GM12873 (cell line): ENCODE data around the gene SSR4.

ENCODE experiments used
- CTCF ChIP-seq: IDR thresholded peaks from 2 replicates; pipeline ENCODE4 v1.5.1; 2012; ENCODE audit warnings: low read depth, mild to moderate bottlenecking, moderate library complexity, low read length, control low read depth; ENCODE audit not compliant: insufficient read depth; ENCODE audit errors: missing control alignments

Gene SSR4

GRCh38 chrX:153772316-153773217 is 21.9 kb upstream of the SSR4 start:
- TF ChIP-seq CTCF, result no peak

GRCh38 chrX:153773218-153773611 is 21.3 kb upstream of the SSR4 start:
- TF ChIP-seq CTCF, result no peak

GRCh38 chrX:153773741-153774575 is 20.5 kb upstream of the SSR4 start:
- no peak for TF ChIP-seq CTCF

- no peak for TF ChIP-seq CTCF
These were observed 19.7 kb upstream of the SSR4 start for GRCh38 chrX:153774576-153775292.

- TF ChIP-seq CTCF, result no peak
These were observed 19.0 kb upstream of the SSR4 start for GRCh38 chrX:153775293-153776119.

- TF ChIP-seq CTCF, result no peak
These were observed 18.3 kb upstream of the SSR4 start for GRCh38 chrX:153776120-153776599.
